Activated T-helper 2 cell treated with anti-CD3 and anti-CD28 coated beads, Interferon-gamma antibody, Interleukin-2, Interleukin-4, amounts not matched to agents 10 μg/mL and 5 μg/mL and 100 μg/mL, durations not matched to agents 14 hours and 24 hours and 36 hours (primary cell): ENCODE results near the gene NFYA. TPM values are rescaled to one million over a fixed set of nuclear protein-coding genes. Genes with fewer than 3 reads are reported as not detected.
A peak's percentile ranks its signal among the peaks of the same experiment; 100 is the strongest.

ENCODE experiments used
- DNase-seq: peaks from one replicate; pipeline ENCODE4 v3.0.0; 2021; ENCODE audit warnings: low spot score
- H3K27ac Mint-ChIP-seq: one replicate; pipeline ENCODE4 v1.8.0; 2021; ENCODE audit warnings: mixed read lengths
- H3K27me3 Mint-ChIP-seq: one replicate; pipeline ENCODE4 v1.8.0; 2021; ENCODE audit warnings: low read depth, mixed read lengths
- H3K36me3 Mint-ChIP-seq: one replicate; pipeline ENCODE4 v1.8.0; 2021; ENCODE audit warnings: low read depth, mixed read lengths
- H3K4me1 Mint-ChIP-seq: one replicate; pipeline ENCODE4 v1.8.0; 2021; ENCODE audit warnings: low read depth, mixed read lengths
- H3K4me3 Mint-ChIP-seq: one replicate; pipeline ENCODE4 v1.8.0; 2021; ENCODE audit warnings: low read depth, mild to moderate bottlenecking, moderate library complexity, mixed read lengths
- H3K9me3 Mint-ChIP-seq: one replicate; pipeline ENCODE4 v1.8.0; 2021; ENCODE audit warnings: mixed read lengths
- intact Hi-C: fragments of 100-400 bp; cut with micrococcal nuclease; formaldehyde crosslinking; loops from one replicate; pipeline ENCODE4 v1.15.1; 2023
- total RNA-seq: library from RNA; stranded (reverse); gene quantifications from 2 replicates; pipeline ENCODE4 v1.2.3, GENCODE V29; 2022

NFYA gene
- total RNA-seq, 1 donor from 2014 or later: 28.2 TPM

DNA sequence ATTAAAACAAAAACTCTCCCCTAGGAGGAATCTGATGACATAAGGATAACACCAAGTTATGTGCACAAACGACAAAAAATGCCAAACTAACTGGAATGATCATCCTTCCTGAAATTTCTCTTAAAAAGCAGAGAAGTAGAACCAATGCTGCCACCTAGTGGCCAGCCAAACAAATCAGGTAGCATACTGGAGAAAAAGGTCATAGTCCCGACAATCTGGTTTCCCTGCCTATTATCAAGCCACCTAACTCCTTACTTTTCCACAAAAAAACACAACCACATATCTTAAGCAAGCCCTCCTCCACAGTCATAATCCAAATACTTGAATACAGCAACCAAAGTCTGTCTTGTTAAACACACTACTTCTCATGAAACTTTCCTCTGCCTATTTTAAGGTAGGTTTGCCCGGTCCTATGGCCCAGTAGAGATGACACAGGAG is 5.9 kb upstream of the NFYA start:
- DNase-seq: peak; percentile 26
- Mint-ChIP-seq H3K36me3 (peaks cover 73% of the 10 kb centered on the region), H3K27ac (no peak overlapping the region), H3K4me3 (no peak overlapping the region), H3K27me3 (no peaks in the 10 kb centered on the region), H3K9me3 (no peaks in the 10 kb centered on the region), H3K4me1 (peaks cover 37% of the 10 kb centered on the region)
- intact Hi-C loops: loop anchor here (1.0 kb wide), 2 partner anchors 38 to 61 kb away; no protein-coding TSS in a partner anchor

DNA sequence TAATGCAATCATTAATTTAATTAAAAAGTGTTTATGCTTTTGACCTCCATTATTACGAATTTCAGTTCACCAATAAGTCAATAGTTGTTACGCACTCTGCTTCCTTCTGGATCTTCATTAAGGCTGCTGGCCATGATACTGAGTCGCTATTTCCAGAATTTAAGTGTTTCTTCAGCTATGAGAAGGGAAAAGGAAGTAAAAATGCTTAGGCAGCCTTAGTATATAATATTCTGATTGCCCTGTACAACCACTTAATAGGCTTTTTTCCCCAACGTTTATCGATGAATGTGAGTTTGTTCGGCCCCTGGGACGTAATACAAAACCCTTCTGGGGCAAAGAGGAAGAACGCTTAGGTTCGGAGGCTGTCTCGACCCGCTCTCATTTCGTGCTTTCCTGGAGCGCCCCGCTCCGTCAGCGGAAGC is 1.3 kb upstream of the NFYA start:
- no peak for DNase-seq
- Mint-ChIP-seq H3K27ac (peak overlapping the region; percentile 99), H3K36me3 (peaks cover 65% of the 10 kb centered on the region), H3K9me3 (no peaks in the 10 kb centered on the region), H3K4me3 (peak overlapping the region; percentile 96), H3K27me3 (no peaks in the 10 kb centered on the region), H3K4me1 (peaks cover 61% of the 10 kb centered on the region)
- intact Hi-C loops: loop anchor here (5.0 to 10.0 kb wide), 4 partner anchors 111 to 1957 kb away; partner anchors contain the start of genes BYSL, MED20, SAYSD1 and TFEB

DNA sequence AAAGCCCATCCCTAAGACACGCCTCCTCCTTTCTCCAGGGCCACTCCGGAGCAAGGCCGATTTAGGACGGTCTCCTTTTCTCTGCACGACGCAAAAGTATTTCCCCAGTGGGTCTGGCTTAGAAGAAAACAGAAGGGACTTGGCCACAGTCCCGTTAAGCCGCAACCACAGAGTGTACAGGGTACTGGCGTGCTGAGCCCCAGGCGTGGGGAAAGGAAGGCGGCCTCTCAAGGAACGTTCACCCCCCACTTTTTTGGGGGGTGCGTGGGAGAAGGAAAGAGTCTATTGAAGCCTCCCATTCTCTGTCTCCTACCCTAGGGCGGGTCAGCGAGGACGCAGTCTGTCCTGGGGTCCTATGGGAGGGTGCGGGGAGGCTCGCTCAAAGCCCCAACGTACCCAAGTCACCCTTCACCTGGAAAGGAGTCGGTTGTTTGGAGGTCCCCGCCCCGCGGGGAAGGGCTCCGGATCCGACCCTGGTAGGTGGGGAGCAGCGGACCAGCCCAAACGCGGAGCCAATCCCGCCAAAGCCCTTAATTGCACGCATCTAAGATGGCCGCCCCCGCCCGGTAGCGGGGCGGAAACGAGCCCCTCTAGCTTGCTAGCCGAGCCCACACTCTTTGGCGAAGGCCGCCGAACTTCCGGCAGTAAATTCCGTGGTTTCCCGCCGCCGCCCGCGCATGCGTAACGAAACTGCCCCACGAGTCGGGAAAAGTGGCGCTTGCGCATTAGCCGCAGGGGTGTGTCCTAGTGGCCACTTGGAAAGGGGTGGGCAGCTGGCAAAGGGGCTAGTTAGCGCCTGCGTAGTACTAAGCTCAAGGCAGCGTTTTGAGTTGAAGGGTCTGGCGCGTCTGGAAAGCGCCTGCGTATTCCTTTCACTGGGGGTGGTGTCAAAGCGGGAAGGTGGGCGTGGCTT is 595 bp upstream of the NFYA start, which contains the start of gene OARD1:
TSS of gene OARD1 (minus strand) at position 434 of the 913 bp plus-strand sequence. CDS start 722 bp downstream, outside the sequence.
- Mint-ChIP-seq H3K9me3 (no peaks in the 10 kb centered on the region), H3K36me3 (peaks cover 58% of the 10 kb centered on the region), H3K27me3 (no peaks in the 10 kb centered on the region), H3K4me1 (peaks cover 59% of the 10 kb centered on the region), H3K4me3 (peak within 1 kb of the TSS; percentile 96), H3K27ac (peak within 1 kb of the TSS; percentile 99)
- peak; percentile 100 for DNase-seq
- intact Hi-C loops: loop anchor here (1.0 to 10.0 kb wide), 7 partner anchors 44 to 1957 kb away; partner anchors contain the start of genes BYSL, MED20, SAYSD1 and TFEB

DNA sequence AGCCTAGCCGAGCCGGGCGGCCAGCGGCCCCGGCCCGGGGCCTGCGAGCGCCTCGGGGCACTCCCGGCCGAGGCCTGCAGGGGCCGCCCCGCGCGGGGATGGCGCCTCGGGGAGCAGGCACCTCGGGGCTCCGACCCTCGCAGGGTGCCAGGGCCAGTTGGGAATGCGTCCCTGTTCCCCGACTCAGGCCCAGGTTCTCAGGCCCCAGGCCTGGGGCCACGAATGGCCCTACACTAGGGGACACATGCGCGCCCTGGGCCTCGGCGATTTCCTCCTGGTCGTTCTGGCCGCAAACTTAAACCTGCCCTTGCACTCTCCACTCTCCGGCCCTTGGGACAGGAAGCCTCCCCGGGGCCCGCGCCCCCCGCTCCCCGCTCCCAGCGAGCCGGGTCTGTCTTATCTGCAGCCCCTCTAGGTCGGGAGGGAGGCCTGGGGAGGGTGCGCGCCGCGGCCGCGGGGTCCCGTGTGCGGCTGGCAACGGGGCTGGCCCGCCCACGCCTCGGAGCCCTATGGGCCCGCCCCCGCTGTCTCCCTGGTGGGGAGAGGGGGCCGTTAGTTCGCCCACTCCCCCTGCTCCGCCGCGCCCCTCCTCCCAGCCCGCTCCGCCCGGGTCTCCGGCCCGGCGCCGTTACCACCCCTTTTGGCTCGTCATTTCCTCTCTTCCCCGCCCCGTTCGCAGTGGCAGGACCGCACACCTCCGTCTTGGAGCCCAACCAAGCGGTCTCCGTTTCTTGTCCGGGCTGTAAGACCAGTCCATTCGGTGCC is 611 bp downstream of the NFYA start:
- peak overlapping the region; percentile 98 for H3K27ac Mint-ChIP-seq
- H3K4me3 Mint-ChIP-seq: peak overlapping the region; percentile 98
- H3K4me1 Mint-ChIP-seq: peaks cover 54% of the 10 kb centered on the region
- peaks cover 50% of the 10 kb centered on the region for H3K36me3 Mint-ChIP-seq
- H3K9me3 Mint-ChIP-seq: no peaks in the 10 kb centered on the region
- peak; percentile 82 for DNase-seq
- intact Hi-C loops: loop anchor here (2.0 to 10.0 kb wide), 6 partner anchors 73 to 1959 kb away; partner anchors contain the start of genes BYSL, MED20, SAYSD1 and TFEB
- no peaks in the 10 kb centered on the region for H3K27me3 Mint-ChIP-seq

DNA sequence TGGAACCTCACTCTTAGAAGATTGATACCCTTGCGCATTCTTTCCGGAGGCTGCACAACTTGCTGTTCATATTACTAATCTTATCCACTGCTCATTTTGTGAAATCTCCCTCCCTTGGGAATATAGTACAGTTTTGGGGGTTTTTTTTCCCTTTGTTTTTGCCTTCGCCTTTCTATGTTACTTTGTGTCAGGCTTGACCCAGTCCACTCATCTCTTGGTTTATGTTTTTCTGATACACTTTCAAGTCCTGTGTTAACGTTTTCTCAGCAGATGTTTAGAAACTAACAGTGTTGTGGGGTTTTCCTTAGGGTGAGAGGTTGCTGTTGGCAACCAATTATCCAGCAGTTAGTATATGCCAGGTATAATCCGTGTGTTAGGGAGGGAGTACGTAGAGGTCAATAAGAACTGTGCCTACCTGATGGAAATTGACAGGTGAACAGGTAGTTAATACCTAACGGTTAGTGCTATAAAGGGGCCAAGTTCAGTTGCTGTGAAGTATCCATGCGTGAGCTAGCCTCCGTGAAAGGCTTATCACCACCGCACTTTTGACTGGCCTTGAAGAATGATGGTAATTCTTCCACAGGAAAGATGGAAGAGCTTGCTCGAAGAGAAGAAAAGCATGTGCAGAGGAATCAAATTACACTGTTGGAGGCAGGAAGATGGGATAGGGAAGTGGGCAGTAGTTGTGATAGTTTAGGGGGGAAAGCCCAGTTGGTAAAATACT is 1.4 kb downstream of the NFYA start:
- Mint-ChIP-seq H3K9me3 (no peaks in the 10 kb centered on the region), H3K27ac (peak overlapping the region; percentile 98), H3K27me3 (no peaks in the 10 kb centered on the region), H3K4me3 (peak overlapping the region; percentile 98), H3K36me3 (peaks cover 53% of the 10 kb centered on the region), H3K4me1 (peaks cover 58% of the 10 kb centered on the region)
- DNase-seq: no peak
- intact Hi-C loops: loop anchor here (2.0 to 10.0 kb wide), 6 partner anchors 73 to 1959 kb away; partner anchors contain the start of genes BYSL, MED20, SAYSD1 and TFEB

DNA sequence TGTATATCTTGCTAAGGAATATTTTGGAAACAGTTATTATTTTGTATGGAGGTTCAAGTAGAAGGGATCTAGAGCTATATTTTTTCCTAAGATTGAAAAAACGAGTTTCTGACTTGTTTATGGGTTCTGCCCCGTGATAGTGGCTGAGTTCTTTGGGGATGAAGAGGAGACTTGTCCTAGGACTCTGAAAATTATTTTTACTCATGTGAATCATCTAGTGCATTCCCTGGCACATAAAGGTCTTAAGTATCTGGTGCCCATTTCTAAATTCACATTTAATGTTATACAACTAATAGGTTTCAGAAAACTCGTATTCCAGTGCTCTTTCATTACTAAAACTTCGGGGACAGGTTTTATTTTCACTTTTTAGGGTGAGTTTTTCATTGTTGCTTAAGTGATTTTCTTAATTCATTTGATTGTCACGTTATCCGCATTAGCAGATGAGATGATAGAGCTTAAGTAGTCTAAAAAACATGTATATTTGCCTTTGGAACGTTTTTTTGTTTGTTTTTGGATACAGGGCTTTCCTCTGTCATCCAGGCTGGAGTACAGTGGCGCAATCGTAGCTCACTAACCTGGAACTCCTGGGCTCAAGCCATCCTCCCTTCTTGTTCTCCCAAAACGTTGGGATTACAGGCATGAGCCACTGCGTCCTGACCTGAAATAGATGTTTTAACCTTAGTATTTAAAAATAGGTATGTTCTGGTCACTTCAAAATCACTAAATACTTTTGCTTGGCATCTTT is 2.1 kb downstream of the NFYA start:
- H3K4me3 Mint-ChIP-seq: peak overlapping the region; percentile 98
- DNase-seq: no peak
- H3K27ac Mint-ChIP-seq: peak overlapping the region; percentile 98
- intact Hi-C loops: loop anchor here (5.0 to 10.0 kb wide), 4 partner anchors 107 to 1960 kb away; partner anchors contain the start of genes BYSL, MED20, SAYSD1 and TFEB
- no peaks in the 10 kb centered on the region for H3K9me3 Mint-ChIP-seq
- peaks cover 56% of the 10 kb centered on the region for H3K4me1 Mint-ChIP-seq
- H3K27me3 Mint-ChIP-seq: no peaks in the 10 kb centered on the region
- peaks cover 54% of the 10 kb centered on the region for H3K36me3 Mint-ChIP-seq

DNA sequence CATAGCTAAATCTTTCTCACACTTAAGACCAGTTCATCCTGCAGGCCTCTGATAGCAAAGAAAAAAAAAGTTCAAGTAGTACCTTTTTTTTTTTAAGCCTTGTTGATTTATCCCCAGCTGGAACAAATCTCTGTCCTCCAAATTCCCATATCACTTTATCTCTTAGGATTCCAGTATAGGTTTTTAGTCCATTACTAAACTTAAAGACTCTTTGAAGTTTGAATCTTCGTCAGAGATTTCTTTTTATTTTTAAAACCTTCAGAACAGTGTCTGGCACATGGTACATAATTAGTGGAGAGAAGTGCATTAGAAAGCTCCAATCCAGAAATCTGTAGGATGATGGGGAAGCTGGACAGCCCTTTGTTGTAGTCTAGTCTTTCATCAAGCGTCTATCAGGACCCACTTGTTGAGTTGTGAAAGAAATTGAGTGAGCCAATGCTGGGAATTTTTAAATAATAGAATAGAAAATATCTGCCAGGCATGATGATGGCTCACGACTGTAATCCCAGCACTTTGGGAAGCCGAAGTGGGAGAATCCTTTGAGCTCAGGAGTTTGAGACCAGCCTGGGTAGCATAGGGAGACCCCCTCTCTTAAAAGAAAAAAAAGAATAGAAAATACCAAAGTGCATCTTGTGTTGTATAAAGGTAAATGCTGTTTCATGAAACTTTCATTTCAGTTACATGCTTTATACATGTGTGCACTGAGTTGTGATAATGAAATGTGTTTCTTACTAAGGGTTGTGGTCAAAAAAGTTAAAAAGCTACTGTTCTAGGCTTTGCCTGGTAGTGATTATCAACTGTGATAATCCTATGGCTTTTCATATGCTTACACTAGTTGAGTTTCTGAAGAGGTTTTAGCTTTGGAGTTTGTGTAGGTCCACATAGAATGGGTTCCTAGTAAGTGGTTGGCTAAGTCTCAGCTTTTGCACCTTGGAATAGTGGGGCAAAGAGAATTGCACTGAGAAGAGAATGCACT is 3.2 kb downstream of the NFYA start:
- Mint-ChIP-seq H3K27ac (peak overlapping the region; percentile 41), H3K4me3 (peak overlapping the region; percentile 98), H3K9me3 (no peaks in the 10 kb centered on the region), H3K36me3 (peaks cover 56% of the 10 kb centered on the region), H3K4me1 (peaks cover 60% of the 10 kb centered on the region), H3K27me3 (no peaks in the 10 kb centered on the region)
- intact Hi-C loops: loop anchor here (10.0 kb wide), 2 partner anchors 659 to 1961 kb away; partner anchors contain the start of genes SAYSD1 and TFEB
- no peak for DNase-seq

DNA sequence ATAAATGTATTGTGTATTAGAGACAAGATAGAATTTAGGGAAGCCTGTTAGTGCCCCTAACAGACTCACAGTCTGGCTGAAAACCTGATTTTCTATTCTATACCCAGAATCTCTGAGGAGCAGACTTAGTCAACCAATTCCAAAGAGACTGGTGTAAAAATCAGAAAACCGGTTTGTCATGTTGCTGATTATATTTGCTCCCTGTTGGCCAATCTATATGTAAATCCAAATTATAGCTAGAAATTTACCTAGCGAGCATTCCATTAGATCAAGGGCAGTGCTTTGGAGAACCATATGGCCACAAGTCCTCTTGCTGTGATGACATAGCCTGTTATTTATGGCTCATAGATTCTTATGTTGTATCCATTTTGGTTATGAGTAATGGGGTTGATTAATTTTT is 4.8 kb downstream of the NFYA start:
- no peak for DNase-seq
- intact Hi-C loops: loop anchor here (10.0 kb wide), 2 partner anchors 657 to 1963 kb away; partner anchors contain the start of genes SAYSD1 and TFEB
- Mint-ChIP-seq H3K27me3 (no peaks in the 10 kb centered on the region), H3K4me1 (peaks cover 62% of the 10 kb centered on the region), H3K36me3 (peaks cover 64% of the 10 kb centered on the region), H3K27ac (no peak overlapping the region), H3K9me3 (no peaks in the 10 kb centered on the region), H3K4me3 (no peak overlapping the region)

DNA sequence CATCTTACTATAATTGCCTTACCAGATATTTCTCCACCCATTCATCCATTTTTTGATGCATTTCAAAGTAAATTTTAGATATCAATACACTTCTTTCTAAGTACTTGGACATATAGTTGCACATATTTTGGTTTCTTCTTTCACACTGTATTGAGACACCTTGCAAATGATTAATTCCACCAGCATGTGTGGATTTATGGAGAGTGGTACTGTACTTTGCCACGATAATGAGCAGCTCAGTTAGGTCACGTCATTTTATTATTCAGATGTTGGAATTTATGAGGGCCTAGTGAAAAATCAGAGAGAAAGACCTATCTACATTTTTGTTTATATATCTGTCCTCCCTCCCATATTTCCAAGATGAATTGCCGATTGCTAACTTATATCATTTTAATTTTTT is 5.3 kb downstream of the NFYA start:
- Mint-ChIP-seq H3K36me3 (peaks cover 70% of the 10 kb centered on the region), H3K4me3 (no peak overlapping the region), H3K4me1 (peaks cover 66% of the 10 kb centered on the region), H3K27me3 (no peaks in the 10 kb centered on the region), H3K9me3 (no peaks in the 10 kb centered on the region), H3K27ac (no peak overlapping the region)
- intact Hi-C loops: loop anchor here (10.0 kb wide), 2 partner anchors 657 to 1963 kb away; partner anchors contain the start of genes SAYSD1 and TFEB
- no peak for DNase-seq

DNA sequence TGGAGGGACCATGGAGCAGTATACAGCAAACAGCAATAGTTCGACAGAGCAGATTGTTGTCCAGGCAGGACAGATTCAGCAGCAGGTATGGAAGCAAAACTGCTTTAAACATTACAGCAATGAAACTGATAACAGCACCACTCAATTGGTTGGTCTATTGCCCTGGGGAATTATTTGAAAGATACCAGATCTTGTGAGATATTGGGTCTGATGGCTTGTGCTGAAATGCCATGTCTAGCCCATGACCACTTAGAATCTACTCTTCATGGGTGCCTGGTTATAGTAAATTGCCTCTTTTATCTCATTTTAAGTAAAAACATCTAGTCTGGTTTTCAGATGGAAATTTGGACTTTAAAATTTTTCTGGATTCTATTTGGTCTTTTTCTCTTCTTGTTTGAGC is 6.3 kb downstream of the NFYA start:
- H3K4me3 Mint-ChIP-seq: no peak overlapping the region
- peaks cover 76% of the 10 kb centered on the region for H3K36me3 Mint-ChIP-seq
- H3K4me1 Mint-ChIP-seq: peaks cover 71% of the 10 kb centered on the region

More for the DNA sequence above, 6.3 kb downstream of the NFYA start:
- intact Hi-C loops: loop anchor here (10.0 kb wide), 2 partner anchors 656 to 1964 kb away; partner anchors contain the start of genes SAYSD1 and TFEB
- no peak overlapping the region for H3K27ac Mint-ChIP-seq
- no peak for DNase-seq
- no peaks in the 10 kb centered on the region for H3K9me3 Mint-ChIP-seq
- H3K27me3 Mint-ChIP-seq: no peaks in the 10 kb centered on the region
